DND-41 (cell line): ENCODE data around the gene ATF5.

Experiments
- EZH2 ChIP-seq: IDR thresholded peaks from 3 replicates; pipeline ENCODE4 v1.6.1; 2012; ENCODE audit warnings: borderline replicate concordance, low read depth, mild to moderate bottlenecking, moderate library complexity, low read length, inconsistent platforms; ENCODE audit not compliant: severe bottlenecking
- TF ChIP-seq, protein P1 (sequence below): IDR thresholded peaks from 2 replicates; pipeline ENCODE4 v1.5.1; 2012; ENCODE audit warnings: borderline replicate concordance, low read length, moderate library complexity, mild to moderate bottlenecking; ENCODE audit not compliant: poor library complexity, severe bottlenecking; ENCODE audit errors: extremely low read depth

DNA sequence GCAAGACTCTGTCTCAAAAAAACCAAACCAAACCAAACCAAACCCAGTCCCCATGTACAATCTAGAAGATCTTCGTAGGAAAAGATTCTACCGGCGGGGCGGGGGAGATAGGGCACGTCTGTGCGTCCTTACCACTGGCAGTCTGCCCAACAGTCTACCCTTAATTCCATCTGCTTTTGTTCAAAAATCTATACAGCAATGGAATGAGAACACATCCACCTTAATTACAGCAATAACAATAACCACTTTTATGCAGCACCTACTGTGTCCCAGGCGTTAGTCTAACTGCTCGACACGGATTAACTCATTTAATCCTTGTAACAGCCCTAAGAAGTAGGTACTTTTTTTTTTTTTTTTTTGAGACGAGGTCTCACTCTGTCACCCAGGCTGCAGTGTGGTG is 2.5 kb upstream of the ATF5 start:
- TF ChIP-seq, protein P1, sequence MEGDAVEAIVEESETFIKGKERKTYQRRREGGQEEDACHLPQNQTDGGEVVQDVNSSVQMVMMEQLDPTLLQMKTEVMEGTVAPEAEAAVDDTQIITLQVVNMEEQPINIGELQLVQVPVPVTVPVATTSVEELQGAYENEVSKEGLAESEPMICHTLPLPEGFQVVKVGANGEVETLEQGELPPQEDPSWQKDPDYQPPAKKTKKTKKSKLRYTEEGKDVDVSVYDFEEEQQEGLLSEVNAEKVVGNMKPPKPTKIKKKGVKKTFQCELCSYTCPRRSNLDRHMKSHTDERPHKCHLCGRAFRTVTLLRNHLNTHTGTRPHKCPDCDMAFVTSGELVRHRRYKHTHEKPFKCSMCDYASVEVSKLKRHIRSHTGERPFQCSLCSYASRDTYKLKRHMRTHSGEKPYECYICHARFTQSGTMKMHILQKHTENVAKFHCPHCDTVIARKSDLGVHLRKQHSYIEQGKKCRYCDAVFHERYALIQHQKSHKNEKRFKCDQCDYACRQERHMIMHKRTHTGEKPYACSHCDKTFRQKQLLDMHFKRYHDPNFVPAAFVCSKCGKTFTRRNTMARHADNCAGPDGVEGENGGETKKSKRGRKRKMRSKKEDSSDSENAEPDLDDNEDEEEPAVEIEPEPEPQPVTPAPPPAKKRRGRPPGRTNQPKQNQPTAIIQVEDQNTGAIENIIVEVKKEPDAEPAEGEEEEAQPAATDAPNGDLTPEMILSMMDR = no peak
- no peak for TF ChIP-seq EZH2
